Lower leg skin (tissue), 4 donors: Measurements from ENCODE around the gene LHFPL2. TPM values are rescaled to one million over a fixed set of nuclear protein-coding genes. Genes with fewer than 3 reads are reported as not detected.
"Not testable (repeated sequence)": the region's sequence is repeated elsewhere in the genome, so short reads cannot be mapped to it uniquely, and the experiment has no call there.

Experiments
- DNase-seq, 2 donors: peaks; one replicate each; pipeline ENCODE4 v3.0.0-alpha.2; 2019; ENCODE audit warnings: low spot score in 2 of 2
- H3K4me3 ChIP-seq: fragments of 200-600 bp; sonication (generic); 2 replicates; pipeline ENCODE4 v1.5.1; 2017; ENCODE audit warnings: mild to moderate bottlenecking, low read depth; ENCODE audit not compliant: poor library complexity, severe bottlenecking
- CTCF ChIP-seq, 3 donors: fragments of 450-650 bp; IDR thresholded peaks; one replicate each; pipeline ENCODE4 v1.5.1; 2016; ENCODE audit warnings: antibody characterized with exemption in 3 of 3, mild to moderate bottlenecking in 3 of 3, moderate library complexity in 2 of 3
- POLR2A ChIP-seq, 2 donors: fragments of 450-650 bp; IDR thresholded peaks; one replicate each; pipeline ENCODE4 v1.6.1; 2016 to 2017; ENCODE audit warnings: antibody characterized with exemption in 2 of 2, mild to moderate bottlenecking in 1 of 2, moderate library complexity in 1 of 2
- WGBS, 2 donors: methylation state at CpG; one replicate each; pipeline ENCODE4 v1.1.5; 2018; 5-methylcytosine and 5-hydroxymethylcytosine counted together
- intact Hi-C: fragments of 100-400 bp; cut with DNase I; formaldehyde crosslinking; loops from one replicate; pipeline ENCODE4 v1.15.0; 2023; ENCODE audit warnings: low total_unique reads
- total RNA-seq, 4 donors: library from RNA; depleted of rRNA; stranded (reverse); fragments of >200 nt; gene quantifications; one replicate each; pipeline ENCODE4 v1.1.0, GENCODE V29; 2016

The LHFPL2 gene
- total RNA-seq, 4 donors from 2014 or later, result 7.3 to 11.1 (median 9.6) TPM

GRCh38 chr5:78667461-78668103, 19.0 kb upstream of the LHFPL2 start:
- H3K4me3 ChIP-seq, result no peak overlapping the region
- no peak for DNase-seq
- 82 to 87% methylated on average over 5 of the region's 5 CpGs for WGBS, 2 donors
- TF ChIP-seq CTCF (IDR thresholded peaks at IDR 0.05), result no peak
- TF ChIP-seq POLR2A (IDR thresholded peaks at IDR 0.05), result no peak
- intact Hi-C loops, result no loop called here

- intact Hi-C loops, DNase-seq: not testable (repeated sequence)
Observed at GRCh38 chr5:78666975-78667374, 18.4 kb upstream of the LHFPL2 start.

GRCh38 chr5:78666041-78666444, 17.5 kb upstream of the LHFPL2 start:
- 41% methylated on average over 3 of the region's 3 CpGs for WGBS, 2 donors
- no peak for DNase-seq
- H3K4me3 ChIP-seq, result no peak overlapping the region
- intact Hi-C loops, result no loop called here
- TF ChIP-seq POLR2A (IDR thresholded peaks at IDR 0.05), result no peak
- no peak for TF ChIP-seq CTCF (IDR thresholded peaks at IDR 0.05)

More at GRCh38 chr5:78666975-78667374, 18.4 kb upstream of the LHFPL2 start:
- WGBS, 2 donors, result 92 to 93% methylated on average over 1 of the region's 1 CpG
- not testable (repeated sequence) for H3K4me3 ChIP-seq

- no peak for DNase-seq
- TF ChIP-seq POLR2A (IDR thresholded peaks at IDR 0.05) (no peak), CTCF (IDR thresholded peaks at IDR 0.05) (no peak)
- H3K4me3 ChIP-seq, result no peak overlapping the region
- 90 to 95% methylated on average over 3 of the region's 3 CpGs for WGBS, 2 donors
- intact Hi-C loops, result no loop called here
Observed at GRCh38 chr5:78665534-78665933, 17.0 kb upstream of the LHFPL2 start.

- no peak for TF ChIP-seq CTCF (IDR thresholded peaks at IDR 0.05)
- TF ChIP-seq POLR2A (IDR thresholded peaks at IDR 0.05), result no peak
Observed at GRCh38 chr5:78662323-78662722, 13.8 kb upstream of the LHFPL2 start.

GRCh38 chr5:78661691-78662090, 13.1 kb upstream of the LHFPL2 start:
- DNase-seq, result no peak
- intact Hi-C loops, result no loop called here
- TF ChIP-seq CTCF (IDR thresholded peaks at IDR 0.05) (no peak), POLR2A (IDR thresholded peaks at IDR 0.05) (no peak)
- no peak overlapping the region for H3K4me3 ChIP-seq
- 100% methylated on average over 1 of the region's 1 CpG for WGBS, 2 donors

More at GRCh38 chr5:78662323-78662722, 13.8 kb upstream of the LHFPL2 start:
- WGBS, 2 donors, result 92 to 94% methylated on average over 1 of the region's 1 CpG
- no peak overlapping the region for H3K4me3 ChIP-seq
- intact Hi-C loops, result no loop called here
- no peak for DNase-seq
